ENCODE results near the gene FBXL22.

DNA sequence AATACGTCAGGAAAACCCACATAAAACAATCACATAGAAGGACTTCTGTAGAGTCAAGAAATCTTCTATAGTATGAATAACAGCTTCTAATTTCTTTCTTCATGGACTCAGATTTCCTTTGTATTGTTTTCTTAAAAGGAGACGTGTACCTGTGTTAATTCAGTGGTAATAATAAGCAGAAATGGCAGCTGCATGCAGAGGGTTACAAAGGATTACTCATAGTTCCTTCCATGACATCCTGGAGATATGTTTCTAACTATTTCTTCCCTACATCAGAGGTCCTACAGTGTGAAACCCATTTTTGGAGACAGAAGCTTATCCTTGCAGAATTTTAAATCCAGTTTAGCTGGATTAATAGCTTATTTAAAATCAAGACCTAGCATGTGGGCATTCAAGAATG lies 36.1 kb downstream of the FBXL22 start:
- TF ChIP-seq POLR2AphosphoS5 (IDR thresholded peaks at IDR 0.05) (no peak), POLR2A (IDR thresholded peaks at IDR 0.05) (no peak)

Measured in prostate gland (tissue), 1 donor.